Type B pancreatic cell (in vitro differentiated cells): ENCODE measurements around the gene SLC10A1. TPM values are rescaled to one million over a fixed set of nuclear protein-coding genes. Genes with fewer than 3 reads are reported as not detected.

Experiments
- DNase-seq: peaks from one replicate; pipeline ENCODE4 v3.0.0; 2021; ENCODE audit warnings: mixed read lengths; ENCODE audit not compliant: unreplicated experiment; ENCODE audit errors: extremely low spot score
- H3K27ac Mint-ChIP-seq: 2 replicates; pipeline ENCODE4 v1.8.0; 2021; ENCODE audit warnings: mild to moderate bottlenecking, mixed read lengths
- H3K27me3 Mint-ChIP-seq: 2 replicates; pipeline ENCODE4 v1.8.0; 2021; ENCODE audit warnings: mixed read lengths
- H3K36me3 Mint-ChIP-seq: 2 replicates; pipeline ENCODE4 v1.8.0; 2021; ENCODE audit warnings: mixed read lengths
- H3K4me1 Mint-ChIP-seq: one replicate; pipeline ENCODE4 v1.8.0; 2021; ENCODE audit warnings: mixed read lengths; ENCODE audit not compliant: unreplicated experiment
- H3K4me3 Mint-ChIP-seq: 2 replicates; pipeline ENCODE4 v1.8.0; 2021; ENCODE audit warnings: mild to moderate bottlenecking, mixed read lengths
- H3K9me3 Mint-ChIP-seq: 2 replicates; pipeline ENCODE4 v1.8.0; 2021; ENCODE audit warnings: mixed read lengths
- total RNA-seq: library from RNA; stranded (reverse); gene quantifications from 2 replicates; pipeline ENCODE4 v1.2.1, GENCODE V29; 2021; ENCODE audit warnings: low replicate concordance
- TF ChIP-seq, protein P1 (sequence below): fragments of 200-600 bp; sonication (generic); conservative IDR thresholded peaks from 2 replicates; pipeline ENCODE4 v1.5.0; 2021; ENCODE audit warnings: antibody characterized with exemption, mild to moderate bottlenecking

Gene SLC10A1
- total RNA-seq, 1 donor from 2014 or later: not detected

DNA sequence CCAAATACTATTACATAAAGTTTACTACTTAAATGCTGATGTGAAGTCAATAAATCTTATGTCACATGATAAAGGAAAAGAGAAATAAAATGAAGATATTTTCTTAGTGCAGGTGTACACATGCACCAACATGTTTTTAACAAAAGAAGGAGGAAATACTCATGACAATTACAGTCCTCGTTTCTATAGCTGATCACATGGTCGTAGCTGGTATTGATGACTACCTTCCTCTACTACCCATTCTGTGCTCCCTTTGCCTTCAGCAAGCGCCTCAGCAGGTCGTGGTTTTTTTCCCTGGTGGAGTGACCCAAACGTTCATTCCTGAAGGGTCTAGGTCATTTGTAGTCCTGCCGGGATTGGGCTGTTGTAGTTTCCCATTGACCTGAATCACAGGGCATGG is 25.4 kb upstream of the SLC10A1 start:
- H3K27ac Mint-ChIP-seq: no peak overlapping the region
- no peaks in the 10 kb centered on the region for H3K9me3 Mint-ChIP-seq
- no peak overlapping the region for H3K4me3 Mint-ChIP-seq
- TF ChIP-seq, protein P1, sequence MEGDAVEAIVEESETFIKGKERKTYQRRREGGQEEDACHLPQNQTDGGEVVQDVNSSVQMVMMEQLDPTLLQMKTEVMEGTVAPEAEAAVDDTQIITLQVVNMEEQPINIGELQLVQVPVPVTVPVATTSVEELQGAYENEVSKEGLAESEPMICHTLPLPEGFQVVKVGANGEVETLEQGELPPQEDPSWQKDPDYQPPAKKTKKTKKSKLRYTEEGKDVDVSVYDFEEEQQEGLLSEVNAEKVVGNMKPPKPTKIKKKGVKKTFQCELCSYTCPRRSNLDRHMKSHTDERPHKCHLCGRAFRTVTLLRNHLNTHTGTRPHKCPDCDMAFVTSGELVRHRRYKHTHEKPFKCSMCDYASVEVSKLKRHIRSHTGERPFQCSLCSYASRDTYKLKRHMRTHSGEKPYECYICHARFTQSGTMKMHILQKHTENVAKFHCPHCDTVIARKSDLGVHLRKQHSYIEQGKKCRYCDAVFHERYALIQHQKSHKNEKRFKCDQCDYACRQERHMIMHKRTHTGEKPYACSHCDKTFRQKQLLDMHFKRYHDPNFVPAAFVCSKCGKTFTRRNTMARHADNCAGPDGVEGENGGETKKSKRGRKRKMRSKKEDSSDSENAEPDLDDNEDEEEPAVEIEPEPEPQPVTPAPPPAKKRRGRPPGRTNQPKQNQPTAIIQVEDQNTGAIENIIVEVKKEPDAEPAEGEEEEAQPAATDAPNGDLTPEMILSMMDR: no peak
- peaks cover 4% of the 10 kb centered on the region for H3K27me3 Mint-ChIP-seq
- H3K36me3 Mint-ChIP-seq: no peaks in the 10 kb centered on the region
- no peak for DNase-seq
- H3K4me1 Mint-ChIP-seq: peaks cover 4% of the 10 kb centered on the region

DNA sequence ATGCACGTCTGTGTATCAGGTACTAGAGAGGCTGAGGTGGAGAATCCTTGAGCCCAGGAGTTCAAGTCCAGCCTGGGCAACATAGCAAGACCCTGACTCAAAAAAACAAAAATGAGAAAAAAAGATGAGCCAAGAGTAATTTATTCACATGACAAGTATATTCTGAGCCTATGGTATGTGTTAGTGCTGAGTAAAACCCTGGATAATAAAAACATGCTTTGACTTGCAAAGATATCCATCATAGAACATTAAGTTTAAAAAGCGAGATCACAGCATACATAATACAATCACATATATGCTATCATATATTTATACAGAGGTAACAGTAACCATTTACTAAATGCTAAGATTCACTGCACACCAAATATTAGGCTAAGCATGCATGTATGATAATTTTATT is 23.9 kb upstream of the SLC10A1 start:
- TF ChIP-seq, protein P1: no peak
- Mint-ChIP-seq H3K4me1 (peaks cover 4% of the 10 kb centered on the region), H3K27me3 (peaks cover 4% of the 10 kb centered on the region)

DNA sequence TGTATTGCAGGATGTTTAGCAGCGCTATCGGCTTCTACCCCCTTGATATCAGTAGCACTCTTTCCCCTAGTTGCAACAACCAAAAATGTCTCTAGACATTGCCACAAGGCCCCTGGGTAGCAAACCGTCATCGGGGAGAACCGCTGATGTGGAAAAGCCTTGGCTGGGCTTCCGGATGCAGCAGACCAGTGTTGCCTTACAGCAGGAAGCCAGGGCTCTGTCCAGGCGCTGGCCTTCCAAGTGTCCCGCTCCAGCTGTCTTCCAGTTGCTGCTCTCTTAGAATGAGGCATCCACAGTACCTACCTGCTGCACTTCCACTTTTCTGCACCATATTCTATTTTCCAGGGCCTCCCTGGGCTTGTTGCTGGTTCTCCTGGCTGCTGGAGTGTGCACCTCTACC is 22.6 kb upstream of the SLC10A1 start:
- no peak for DNase-seq
- H3K4me3 Mint-ChIP-seq: no peak overlapping the region
- peaks cover 4% of the 10 kb centered on the region for H3K4me1 Mint-ChIP-seq
- no peaks in the 10 kb centered on the region for H3K36me3 Mint-ChIP-seq
- TF ChIP-seq, protein P1: no peak
- no peak overlapping the region for H3K27ac Mint-ChIP-seq
- no peaks in the 10 kb centered on the region for H3K9me3 Mint-ChIP-seq
- H3K27me3 Mint-ChIP-seq: peaks cover 4% of the 10 kb centered on the region

More for the DNA sequence above, 23.9 kb upstream of the SLC10A1 start:
- no peaks in the 10 kb centered on the region for H3K9me3 Mint-ChIP-seq
- H3K36me3 Mint-ChIP-seq: no peaks in the 10 kb centered on the region
- DNase-seq: no peak
- H3K27ac Mint-ChIP-seq: no peak overlapping the region
- H3K4me3 Mint-ChIP-seq: no peak overlapping the region

DNA sequence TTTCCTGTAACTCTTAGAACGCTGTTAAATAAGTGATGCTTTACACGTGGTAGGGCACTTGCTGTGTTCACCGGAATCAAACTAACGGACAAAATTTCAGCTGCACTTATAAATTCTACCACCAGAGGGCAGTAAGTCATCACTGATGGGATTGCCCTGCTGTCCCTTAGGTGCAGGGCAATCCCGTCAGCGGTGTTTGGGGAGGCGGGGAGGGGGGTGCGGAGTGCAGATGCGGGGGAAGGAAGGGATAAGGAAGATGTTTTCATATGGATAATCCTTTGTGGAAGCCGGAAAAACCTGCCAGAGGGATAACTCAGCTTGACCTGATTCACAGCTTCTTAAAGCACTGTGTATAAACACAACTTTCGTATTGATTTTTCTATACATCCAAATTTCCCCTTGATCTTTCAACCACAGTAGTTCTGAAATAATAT is 21.7 kb upstream of the SLC10A1 start:
- Mint-ChIP-seq H3K4me1 (peaks cover 4% of the 10 kb centered on the region), H3K27me3 (peaks cover 4% of the 10 kb centered on the region)

DNA sequence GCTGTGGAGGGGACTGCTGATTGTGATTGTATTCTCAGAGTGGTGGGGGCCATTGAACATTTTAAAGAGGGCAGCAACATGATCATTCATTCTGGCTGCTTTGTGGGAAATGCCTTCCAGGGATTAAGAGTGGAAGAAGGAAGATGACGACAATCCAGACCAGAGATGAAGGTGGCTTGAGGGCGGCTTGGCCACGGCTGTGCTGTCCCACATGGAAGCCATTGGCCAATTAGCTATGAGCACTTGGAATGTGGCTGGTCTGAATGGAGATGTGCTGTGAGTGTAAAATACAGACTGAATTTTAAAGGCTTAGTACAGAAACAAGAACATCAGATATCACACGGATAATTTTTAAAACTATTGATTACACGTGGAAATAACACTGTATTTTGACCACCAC is 19.2 kb upstream of the SLC10A1 start:
- H3K27ac Mint-ChIP-seq: no peak overlapping the region
- no peak for DNase-seq
- no peaks in the 10 kb centered on the region for H3K9me3 Mint-ChIP-seq
- peaks cover 4% of the 10 kb centered on the region for H3K27me3 Mint-ChIP-seq
- no peaks in the 10 kb centered on the region for H3K36me3 Mint-ChIP-seq
- H3K4me1 Mint-ChIP-seq: peaks cover 4% of the 10 kb centered on the region
- no peak overlapping the region for H3K4me3 Mint-ChIP-seq
- TF ChIP-seq, protein P1: no peak

More for the DNA sequence above, 21.7 kb upstream of the SLC10A1 start:
- Mint-ChIP-seq H3K27ac (no peak overlapping the region), H3K9me3 (no peaks in the 10 kb centered on the region), H3K36me3 (no peaks in the 10 kb centered on the region), H3K4me3 (no peak overlapping the region)
- no peak for DNase-seq
- TF ChIP-seq, protein P1: peak; percentile 94

DNA sequence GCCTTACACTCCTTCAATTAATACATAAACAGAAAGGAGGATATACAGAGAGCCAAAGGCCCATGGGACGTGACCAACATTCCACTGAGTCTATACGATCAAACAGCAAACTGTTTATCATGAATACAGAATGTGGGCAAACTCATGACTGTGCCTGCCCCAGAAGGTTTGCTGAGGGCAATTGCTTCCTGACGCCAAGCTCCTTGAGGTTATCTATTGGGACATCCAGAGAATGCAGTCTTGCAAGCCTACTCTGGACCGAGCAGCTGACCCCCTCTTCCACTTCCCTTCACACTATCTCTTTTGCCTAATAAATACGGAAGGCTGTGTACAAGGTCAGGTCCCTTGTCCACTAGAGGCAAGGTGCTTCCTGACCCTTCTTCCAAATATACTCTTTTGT is 18.5 kb upstream of the SLC10A1 start:
- H3K4me1 Mint-ChIP-seq: peaks cover 4% of the 10 kb centered on the region
- TF ChIP-seq, protein P1: no peak

More for the DNA sequence above, 18.5 kb upstream of the SLC10A1 start:
- no peak for DNase-seq
- no peaks in the 10 kb centered on the region for H3K9me3 Mint-ChIP-seq
- peaks cover 4% of the 10 kb centered on the region for H3K27me3 Mint-ChIP-seq
- no peak overlapping the region for H3K27ac Mint-ChIP-seq
- no peaks in the 10 kb centered on the region for H3K36me3 Mint-ChIP-seq
- no peak overlapping the region for H3K4me3 Mint-ChIP-seq
